DMS153 treated with DMSO at 0.1 percent for 48 hours (cell line): ENCODE data around the gene ABHD17A.
A peak's percentile ranks its signal among the peaks of the same experiment; 100 is the strongest.

Source experiments
- DNase-seq: peaks from one replicate; lab custom pipeline; 2025; ENCODE audit not compliant: unreplicated experiment; lab: John Stamatoyannopoulos, UW

Gene ABHD17A

DNA sequence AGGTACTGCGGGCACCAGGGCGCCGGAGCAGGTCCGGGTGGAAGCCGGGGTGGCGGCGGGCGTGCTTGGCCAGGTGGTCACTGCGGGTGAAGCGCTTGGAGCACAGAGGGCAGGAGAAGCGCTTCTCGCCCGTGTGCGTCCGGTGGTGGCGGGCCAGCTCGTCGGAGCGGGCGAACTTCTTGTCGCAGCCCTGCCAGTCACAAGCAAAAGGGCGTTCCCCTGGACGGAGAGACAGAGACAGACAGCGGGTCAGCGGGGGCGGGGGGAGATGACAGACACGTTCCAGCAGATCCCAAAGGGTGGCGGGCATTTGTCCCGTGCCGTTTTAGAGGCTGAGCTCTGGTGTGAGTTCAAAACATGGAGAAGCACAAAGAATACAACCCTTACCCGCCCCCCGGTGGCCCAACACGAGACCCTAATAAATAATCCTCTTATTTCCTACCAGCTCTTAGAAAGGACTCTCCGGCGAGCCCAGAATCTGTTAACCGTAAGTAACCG, 30.7 kb downstream of the ABHD17A start:
- DNase-seq = no peak

DNA sequence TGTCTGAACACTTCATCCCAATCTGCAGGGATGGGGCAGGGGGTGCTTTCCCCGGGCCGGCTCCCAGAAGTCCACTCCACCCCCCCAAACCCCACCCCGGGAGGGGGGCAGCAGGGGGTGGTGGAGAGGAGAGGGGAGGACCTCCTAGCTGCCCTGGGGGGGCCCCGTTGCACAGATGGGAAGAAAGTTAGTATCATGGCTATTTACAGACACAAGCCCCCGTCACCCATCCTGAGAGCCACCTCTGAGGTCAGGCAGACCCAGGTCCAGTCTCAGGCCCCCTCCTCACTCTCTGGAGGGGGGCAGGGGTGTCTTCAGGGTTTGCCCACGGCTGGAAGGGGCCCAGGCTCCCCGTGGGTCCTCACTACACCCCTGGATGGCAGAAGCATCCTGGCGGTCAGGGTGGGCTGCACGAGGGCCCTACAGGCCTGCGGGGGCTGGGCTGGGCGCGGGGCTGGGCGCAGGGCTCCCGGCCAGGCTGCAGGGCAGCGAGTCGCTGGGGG, 31.2 kb downstream of the ABHD17A start:
- DNase-seq = no peak

DNA sequence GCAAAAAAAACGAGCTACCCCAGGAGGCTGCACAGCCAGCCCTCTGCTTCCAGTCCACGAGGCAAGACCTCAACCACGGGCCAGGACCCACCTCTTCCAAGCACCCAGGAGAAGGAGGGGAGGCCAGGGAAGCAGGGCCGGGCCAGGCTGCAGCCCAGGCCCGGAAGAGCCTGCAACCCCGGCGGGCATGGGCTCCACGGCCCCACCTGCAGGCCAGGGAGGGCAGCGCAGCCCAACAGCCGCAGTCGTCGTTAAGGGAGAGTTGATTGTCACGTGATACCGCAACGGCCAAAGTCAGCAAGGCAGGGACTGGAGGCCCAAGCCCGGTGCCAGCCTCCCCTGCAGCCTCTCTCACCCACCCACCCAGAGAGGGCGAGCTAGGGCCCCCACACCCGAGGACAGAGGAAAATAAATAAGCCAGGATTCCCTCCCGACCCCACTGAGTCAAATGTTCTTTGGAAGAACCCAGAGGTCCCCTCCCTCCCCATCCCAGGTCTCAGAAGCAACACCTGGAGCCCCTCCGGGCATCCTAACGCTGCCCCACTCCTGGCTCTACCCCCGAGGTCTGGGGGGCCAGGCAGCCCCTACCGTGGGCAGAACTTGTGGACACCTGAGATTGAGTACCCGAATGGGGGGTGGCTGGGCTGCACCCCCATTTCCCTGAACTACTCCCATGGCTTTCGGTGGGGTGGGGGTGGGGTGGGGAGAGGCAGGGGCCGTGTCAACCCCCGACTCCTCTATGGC, 31.8 kb downstream of the ABHD17A start:
- no peak for DNase-seq

DNA sequence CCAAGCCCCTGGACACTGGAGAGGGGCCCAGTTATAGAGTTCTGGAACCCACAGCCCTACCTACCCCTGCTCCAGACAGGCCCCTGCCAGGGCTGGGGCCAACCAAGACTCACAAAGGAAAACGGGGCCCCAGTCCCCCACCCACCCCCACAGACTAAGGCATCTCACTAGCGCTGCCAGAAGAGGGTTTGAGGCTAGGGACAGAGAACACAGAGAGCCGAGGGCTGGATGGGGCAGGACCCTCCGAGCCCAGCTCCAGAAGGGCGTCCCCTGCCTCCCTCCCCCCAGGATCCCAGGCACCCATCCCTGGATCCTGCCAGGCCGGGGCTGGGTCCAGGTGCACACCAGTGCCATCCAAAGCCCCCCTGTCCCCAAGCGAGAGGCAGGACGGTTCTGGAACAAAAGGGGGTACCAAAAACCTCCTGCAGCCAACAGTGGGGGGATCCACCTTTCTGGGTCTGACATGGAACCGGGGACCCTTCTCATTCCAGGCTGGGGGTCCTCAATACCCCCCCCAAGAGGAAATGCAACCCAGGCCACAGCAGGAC, 32.6 kb downstream of the ABHD17A start:
- DNase-seq = no peak

DNA sequence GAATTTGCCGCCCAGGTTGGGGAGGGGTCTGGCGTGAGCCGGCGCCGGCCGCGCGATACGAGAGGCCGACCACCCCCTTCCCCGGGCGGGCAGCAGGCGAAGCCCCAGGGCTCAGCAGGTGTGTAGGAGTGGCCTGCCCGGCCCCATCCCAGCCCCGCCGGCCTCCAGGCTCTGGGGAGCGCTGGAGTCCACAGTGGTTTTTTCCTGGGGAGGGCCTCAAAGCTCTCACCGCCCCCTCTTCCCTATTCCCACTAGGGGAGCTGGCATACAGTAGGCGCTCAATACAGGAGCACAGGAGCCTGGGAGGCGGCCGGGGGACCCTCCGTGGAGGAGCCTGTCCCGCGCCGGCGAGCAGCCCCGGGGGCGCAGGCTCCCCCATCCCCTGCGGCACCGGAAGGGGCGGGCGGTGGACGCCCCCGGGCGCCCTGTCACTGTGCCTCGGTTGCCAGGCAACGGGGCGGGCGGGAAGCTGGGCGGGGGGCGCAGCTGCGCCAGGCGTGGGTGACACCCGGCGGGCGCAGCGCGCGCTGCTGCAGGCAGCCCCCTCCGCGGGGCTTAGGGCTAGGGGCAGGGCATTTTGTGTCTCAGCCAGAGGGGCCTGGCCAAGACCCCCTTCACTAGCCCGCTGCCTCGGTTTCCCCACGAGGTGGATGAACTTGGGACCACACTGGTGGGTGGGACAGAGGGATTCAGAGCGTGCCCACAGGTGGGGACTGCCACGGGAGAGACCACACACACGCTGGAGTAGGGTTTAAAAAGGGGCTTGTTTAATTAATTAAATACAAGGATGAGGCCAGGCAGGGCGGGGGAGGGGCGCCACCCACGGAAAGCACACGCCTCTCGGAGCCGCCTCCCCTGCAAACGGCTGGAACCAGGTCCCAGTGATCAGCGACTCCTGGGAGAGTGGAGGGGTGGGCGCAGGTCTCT, 33.4 kb downstream of the ABHD17A start:
- DNase-seq = no peak

DNA sequence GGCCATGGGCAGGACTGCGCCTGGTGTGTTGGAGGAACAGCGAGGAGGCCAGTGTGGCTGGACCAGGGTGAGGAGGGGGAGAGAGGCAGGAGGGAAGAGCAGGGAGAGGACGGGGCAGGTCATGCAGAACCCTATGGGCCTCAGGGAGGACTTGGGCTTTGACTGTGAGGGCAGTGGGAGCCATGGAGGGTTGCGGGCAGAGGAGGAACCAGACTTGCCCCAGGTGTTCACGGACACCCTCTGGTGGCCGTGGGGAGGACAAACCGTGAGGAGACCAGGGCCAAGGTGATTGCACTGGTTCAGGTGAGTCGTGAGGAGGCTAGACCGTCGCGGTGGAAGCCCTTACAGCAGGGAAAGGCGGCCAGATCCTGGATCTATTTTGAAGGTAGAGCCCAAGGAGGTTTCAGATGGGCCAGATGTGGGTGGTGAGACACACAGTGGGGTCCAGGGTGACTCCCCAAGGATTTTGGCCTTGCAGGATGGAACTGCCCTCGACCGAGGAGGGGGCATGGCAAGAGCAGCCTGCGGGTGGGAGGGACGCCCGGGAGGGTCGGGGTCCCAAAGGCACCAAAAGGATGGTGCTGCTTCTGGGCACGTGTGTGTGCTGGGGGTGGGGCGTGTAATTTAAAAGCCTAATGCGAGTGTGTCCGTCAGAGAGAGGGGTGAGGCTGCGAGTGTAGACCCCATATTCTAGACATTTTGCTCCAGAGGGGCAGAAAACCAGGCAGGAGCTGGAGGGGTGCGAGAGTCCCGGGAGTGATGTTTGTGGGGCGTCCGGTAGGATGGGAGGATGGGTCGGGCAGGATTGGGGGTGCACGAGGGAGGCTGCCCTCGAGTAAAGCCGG, 34.3 kb downstream of the ABHD17A start:
- DNase-seq = no peak

DNA sequence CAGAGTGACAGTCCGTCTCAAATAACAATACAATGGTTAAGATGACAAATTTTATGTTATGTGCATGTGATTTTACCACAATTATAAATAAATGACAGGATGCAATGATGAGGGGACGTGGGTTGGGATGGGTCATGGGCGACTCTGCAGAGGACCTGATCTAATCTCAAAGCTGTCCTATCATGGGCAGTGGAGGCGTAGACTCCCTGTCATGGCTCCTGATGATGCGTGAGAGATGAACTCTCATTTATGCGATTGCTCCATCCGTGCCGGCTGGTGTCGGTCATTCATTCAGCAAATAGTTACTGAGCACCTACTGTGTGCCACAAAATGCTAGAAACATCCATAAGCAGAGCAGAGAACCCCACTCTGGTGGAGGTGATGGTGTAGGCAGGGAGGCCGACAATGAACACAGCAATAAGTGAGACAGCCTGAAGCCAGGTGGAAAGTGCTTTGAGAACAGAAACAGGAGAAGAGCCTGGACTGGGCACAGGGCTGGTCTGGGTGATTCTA, 35.4 kb downstream of the ABHD17A start:
- no peak for DNase-seq

DNA sequence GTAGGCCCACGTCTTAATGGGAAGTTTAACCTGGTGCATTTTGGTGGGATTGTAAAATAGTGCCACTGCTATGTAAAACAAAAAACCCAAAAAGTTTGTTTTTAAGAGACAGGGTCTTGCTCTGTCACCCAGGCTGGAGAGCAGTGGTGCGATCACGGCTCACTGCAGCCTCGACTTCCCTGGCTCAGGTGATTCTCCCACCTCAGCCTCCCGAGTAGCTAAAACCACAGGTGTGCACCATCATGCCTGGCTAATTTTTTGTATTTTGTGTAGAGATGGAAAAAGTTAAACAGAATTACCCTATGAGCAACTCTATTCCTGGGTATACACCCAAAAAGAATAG, 36.2 kb downstream of the ABHD17A start:
- no peak for DNase-seq

DNA sequence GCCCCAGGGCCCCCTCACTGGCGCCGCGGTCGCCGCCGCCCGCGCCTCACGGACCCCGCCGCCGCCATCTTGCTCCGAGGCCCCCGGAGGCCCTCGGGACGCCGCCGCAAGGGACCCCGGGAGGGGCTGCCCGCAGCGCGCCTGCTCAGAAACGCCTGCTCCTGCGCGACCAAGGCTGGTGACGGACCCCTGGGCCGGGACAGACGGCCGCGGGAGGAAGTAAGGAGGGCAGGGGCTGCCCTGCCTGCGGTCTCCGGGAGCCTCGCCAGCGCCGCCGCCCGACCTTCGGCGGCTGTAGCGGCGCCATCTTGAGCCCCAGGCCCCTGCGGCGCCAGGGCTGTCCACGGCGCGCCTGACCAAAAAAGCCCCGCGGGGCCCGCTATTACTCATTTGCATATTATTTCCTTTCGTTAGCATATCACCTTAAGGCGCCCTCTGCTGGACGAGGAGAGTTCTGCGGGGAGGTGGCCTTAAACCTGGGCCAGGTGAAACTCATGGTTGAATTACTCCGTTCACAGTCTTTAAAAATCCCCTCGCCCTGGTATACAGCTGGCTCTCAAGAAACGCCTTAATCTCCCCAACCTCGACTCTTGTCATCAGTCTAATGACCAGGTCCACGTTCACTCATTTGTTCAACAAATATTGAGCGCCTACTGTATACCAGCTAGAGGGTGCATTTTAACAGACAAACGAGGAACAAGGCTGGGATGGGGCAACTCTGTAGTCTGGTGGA, 36.7 kb downstream of the ABHD17A start, which contains the start of gene REXO1:
Gene REXO1, minus strand, starts transcription at position 85 of the 733 bp plus-strand sequence. CDS start 125 bp downstream, outside the sequence.
- peak; percentile 56 for DNase-seq

DNA sequence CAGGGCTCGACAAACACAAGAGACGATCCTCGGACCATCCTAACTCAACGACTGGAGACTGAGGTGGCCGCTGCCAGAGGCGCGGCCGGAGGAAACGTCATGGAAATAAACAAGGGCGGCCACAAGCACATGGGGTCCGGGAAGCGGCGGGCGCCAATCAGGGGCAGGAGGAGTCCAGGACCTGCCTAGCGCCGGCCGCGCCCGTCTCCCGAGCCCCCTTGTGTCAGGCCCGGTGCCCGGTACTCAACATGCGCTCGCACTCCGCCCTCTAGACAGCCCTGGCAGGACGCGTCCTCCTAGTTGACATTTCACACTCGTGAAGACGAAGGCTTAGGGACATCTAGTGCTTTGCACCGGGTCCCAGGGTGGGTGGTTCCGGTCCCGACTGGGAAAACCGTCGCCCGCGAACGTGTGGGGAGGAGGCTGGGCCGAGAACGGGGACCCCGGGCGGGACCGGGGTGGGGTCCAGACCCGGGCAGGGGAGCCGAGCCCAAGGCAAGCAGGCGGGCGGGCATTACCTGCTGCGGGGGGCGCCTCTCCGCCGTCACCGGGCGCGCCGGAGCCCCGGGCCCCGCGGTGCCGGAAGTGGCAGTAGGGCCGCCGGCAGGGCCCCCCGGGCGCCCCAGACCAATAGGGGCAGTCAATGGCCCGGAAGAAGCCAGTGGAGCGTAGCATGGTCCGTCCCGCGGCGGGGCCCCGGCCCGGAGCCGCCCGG, 37.5 kb downstream of the ABHD17A start:
- DNase-seq = no peak

DNA sequence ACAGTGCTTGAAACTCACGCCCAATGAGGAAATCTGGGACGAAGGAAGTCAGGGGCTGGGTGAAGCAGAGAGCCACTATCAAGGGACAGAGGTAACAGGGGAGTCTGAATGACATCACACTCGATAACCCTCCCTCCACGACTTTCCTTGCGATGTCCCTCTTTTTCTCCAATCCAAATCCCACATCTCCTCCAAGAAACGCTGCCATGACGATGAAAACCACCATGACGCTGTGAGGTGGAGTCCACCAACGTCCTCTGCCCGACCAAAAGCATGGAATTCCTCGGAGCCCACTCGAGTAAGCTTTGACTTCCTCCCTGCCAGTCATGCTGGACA, 38.0 kb downstream of the ABHD17A start:
- DNase-seq = no peak

DNA sequence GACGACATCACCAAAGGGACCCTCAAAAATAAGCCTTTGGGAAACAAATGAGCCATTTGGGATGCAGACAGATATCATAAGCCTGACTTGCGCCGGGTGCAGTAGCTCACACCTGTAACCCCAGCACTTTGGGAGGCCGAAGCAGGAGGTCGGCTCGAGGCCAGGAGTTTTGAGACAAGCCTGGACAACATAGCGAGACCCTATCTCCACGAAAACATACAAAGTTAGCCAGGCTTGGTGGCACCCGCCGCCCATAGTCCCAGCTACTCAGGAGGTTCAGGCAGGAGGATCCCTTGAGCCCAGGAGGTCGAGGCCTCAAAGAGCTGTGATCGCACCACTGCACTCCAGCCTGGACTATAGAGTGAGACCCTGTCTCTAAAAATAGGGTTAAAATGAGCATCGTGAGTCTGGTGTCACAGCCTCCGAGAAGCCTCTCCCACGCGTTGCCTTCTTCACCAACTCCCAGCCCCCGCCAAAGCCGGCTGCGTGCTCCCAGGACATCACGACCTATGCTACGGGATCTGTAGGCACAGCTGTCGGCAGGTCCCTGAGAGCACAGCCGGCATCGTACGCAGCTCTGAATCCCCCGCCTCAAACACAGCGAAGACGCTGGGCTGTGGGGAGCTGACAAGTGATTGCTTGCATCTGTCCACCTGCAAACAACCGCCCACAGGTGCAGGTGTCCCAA, 38.6 kb downstream of the ABHD17A start:
- DNase-seq = no peak

DNA sequence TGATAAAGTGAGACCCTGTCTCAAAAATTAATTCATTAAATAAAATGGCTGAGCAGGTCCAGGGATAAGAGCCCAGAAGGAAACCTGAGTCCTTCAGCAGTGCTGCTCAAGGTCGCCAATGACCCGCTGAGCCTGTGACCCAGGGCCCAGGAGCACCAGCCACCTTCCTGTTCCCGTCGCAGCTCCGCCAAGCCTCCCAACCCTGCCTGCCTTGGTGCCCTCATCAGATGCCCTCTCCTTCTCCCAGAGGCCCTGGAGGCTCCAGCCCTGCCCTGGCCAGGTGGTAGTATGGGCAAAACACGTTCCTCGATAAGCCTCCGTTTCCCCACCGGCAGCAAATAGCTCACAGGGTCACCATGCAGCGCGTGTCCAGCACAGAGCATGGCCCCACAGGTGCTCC, 39.7 kb downstream of the ABHD17A start:
- DNase-seq = no peak

DNA sequence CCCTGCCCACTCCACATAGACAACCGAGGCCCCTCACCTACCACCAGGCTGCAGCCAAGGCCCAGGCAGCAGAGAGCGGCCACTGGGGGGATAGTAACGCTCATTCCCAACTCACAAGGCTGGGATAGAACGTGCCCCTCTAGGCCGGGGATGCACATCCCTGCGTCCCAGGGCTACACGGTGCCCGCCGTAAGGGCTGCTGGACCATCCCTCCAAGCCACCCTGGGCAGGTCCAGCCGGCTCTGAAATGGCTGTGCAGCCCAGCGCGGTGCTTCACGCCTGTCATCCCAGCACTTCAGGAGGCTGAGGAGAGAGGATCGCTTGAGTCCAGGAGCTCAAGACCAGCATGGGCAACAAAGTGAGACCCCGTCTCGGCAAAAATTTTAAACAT, 40.2 kb downstream of the ABHD17A start:
- no peak for DNase-seq

DNA sequence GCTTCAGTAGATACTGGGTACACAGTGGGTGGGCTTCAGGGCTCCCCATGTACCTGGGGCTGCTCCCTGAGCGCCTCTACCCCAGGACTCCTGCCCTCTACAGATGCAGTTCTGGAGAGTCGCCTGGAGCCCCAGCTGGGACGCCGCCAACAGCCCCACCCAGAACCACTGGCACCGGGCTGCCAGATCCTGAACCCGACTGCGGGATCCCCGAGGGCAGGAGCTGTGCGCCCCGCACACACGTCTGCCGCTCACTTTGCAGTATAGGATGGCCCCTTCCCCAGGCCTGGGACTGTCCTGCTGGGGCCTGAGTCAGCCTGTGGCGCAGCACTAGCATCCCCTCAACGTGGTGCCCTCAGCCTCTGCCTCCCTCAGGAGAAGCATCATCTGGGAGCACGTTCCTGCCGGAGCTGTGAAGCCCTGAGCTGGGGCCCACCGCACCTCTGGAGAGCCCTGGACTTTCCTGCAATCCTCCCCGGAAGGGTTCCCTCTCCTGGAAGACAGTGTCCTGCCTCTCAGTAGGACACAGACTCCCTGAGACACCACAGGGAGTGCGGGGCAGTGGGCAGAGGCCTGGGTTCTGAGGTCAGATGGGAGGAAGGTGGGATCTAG, 40.7 kb downstream of the ABHD17A start:
- no peak for DNase-seq

DNA sequence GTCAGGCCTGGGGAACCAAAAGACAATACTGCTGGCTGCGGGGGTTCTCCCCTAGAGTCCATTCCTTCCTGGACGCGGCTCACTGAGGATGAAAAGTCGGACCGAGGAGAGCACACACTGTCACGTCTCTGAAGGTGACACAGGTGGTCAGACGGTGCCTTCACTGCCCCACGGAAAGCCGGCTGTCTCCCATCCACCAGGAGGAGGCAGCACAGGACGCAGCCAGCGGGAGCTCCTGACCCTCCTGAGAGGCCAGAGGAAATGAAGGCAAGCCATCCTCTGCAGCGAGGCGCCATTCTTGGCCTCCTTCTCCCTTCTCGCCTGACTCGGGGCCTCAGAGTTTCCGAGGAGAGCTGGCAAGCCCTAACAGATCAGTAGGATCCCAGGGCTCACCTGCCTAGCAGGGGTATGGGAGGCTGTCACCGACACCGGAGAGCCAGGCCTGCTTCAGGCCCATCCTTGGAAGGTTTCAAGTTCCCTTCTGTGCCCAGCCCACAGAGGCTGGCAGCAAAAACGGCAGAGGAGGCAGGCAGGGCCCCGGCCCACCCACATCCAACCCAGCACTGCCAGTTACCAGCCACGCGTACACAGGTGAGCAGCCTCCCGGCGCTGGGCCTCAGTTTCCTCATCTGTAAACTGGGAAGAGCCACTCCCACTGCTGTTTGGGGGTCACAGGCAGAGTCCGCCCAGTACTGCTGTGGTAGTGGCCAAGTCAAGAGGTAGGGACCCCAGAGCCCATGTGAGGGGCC, 41.5 kb downstream of the ABHD17A start:
- DNase-seq = no peak

DNA sequence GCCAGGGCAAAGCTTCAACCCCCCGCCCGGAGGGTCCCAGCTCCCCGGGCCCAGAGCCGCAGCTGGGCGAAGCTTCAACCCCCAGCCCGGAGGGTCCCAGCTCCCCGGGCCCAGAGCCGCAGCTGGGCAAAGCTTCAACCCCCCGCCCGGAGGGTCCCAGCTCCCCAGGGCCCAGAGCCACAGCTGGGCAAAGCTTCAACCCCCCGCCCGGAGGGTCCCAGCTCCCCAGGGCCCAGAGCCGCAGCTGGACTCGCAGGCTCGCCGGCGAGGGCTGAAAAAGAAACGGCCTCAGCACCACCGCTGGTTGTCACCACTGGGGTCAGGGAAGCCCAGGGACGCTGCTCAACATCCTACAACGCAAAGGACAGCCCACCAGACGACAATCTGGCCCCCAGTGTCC, 42.2 kb downstream of the ABHD17A start:
- DNase-seq = no peak
